Liver (tissue), 9 donors: Measurements from ENCODE around the gene DIS3L. TPM values are rescaled to one million over a fixed set of nuclear protein-coding genes. Genes with fewer than 3 reads are reported as not detected.
"Not testable (repeated sequence)": the region's sequence is repeated elsewhere in the genome, so short reads cannot be mapped to it uniquely, and the experiment has no call there.

ENCODE experiments used
- DNase-seq: peaks from one replicate; pipeline ENCODE4 v3.0.0-alpha.2; 2017; ENCODE audit warnings: low spot score
- H3K27ac ChIP-seq, 2 donors: one replicate each; pipeline ENCODE4 v1.7.0; 2013; ENCODE audit warnings: inconsistent platforms in 2 of 2, low read length in 2 of 2, control low read depth in 1 of 2, low read depth in 1 of 2, mild to moderate bottlenecking in 1 of 2
- H3K27me3 ChIP-seq, 4 donors: one replicate each; pipeline versions ENCODE4 v1.6.1 to v1.7.0; 2013; ENCODE audit warnings: low read length in 3 of 4, inconsistent platforms in 1 of 4, mild to moderate bottlenecking in 1 of 4, moderate library complexity in 1 of 4; ENCODE audit not compliant: control insufficient read depth in 4 of 4, insufficient read depth in 4 of 4
- H3K36me3 ChIP-seq, 4 donors: one replicate each; pipeline versions ENCODE4 v1.6.1 to v1.7.0; 2013; ENCODE audit warnings: low read length in 3 of 4, mild to moderate bottlenecking in 3 of 4, low read depth in 1 of 4, moderate library complexity in 1 of 4; ENCODE audit not compliant: control insufficient read depth in 4 of 4, insufficient read depth in 3 of 4
- H3K4me1 ChIP-seq, 4 donors: one replicate each; pipeline versions ENCODE4 v1.6.1 to v1.7.0; 2013; ENCODE audit warnings: low read length in 3 of 4, mild to moderate bottlenecking in 3 of 4, moderate library complexity in 1 of 4; ENCODE audit not compliant: control insufficient read depth in 4 of 4, insufficient read depth in 4 of 4
- H3K4me3 ChIP-seq, 3 donors: one replicate each; pipeline versions ENCODE4 v1.6.1 to v1.7.0; 2013; ENCODE audit warnings: low read length in 3 of 3, control low read depth in 1 of 3, low read depth in 1 of 3, mild to moderate bottlenecking in 1 of 3
- H3K9ac ChIP-seq, 2 donors: one replicate each; pipeline ENCODE4 v1.7.0; 2013; ENCODE audit warnings: low read length in 2 of 2, mild to moderate bottlenecking in 2 of 2, moderate library complexity in 2 of 2, control low read depth in 1 of 2, low read depth in 1 of 2
- H3K9me3 ChIP-seq, 4 donors: one replicate each; pipeline versions ENCODE4 v1.6.1 to v1.7.0; 2013; ENCODE audit warnings: low read length in 3 of 4; ENCODE audit not compliant: control insufficient read depth in 4 of 4
- EGR1 ChIP-seq, 2 donors: IDR thresholded peaks; 2 replicates each; pipeline ENCODE4 v1.6.1; 2016 to 2018; ENCODE audit warnings: antibody characterized with exemption in 2 of 2, low read depth in 2 of 2
- FOXA1 ChIP-seq: IDR thresholded peaks from 2 replicates; pipeline ENCODE4 v1.6.1; 2016; ENCODE audit warnings: antibody characterized with exemption
- FOXA2 ChIP-seq: IDR thresholded peaks from 2 replicates; pipeline ENCODE4 v1.6.1; 2016; ENCODE audit warnings: antibody characterized with exemption
- GABPA ChIP-seq, 2 donors: IDR thresholded peaks in 1 of 2; conservative IDR thresholded peaks in 1 of 2; 2 replicates each; pipeline ENCODE4 v1.6.1; 2016; ENCODE audit warnings: antibody characterized with exemption in 2 of 2, mild to moderate bottlenecking in 1 of 2, moderate library complexity in 1 of 2
- HNF4A ChIP-seq, 2 donors: conservative IDR thresholded peaks; 2 replicates each; pipeline ENCODE4 v1.6.1; 2016; ENCODE audit warnings: antibody characterized with exemption in 2 of 2, mild to moderate bottlenecking in 2 of 2
- HNF4G ChIP-seq: IDR thresholded peaks from 2 replicates; pipeline ENCODE4 v1.6.1; 2016; ENCODE audit warnings: antibody characterized with exemption
- JUND ChIP-seq, 2 donors: IDR thresholded peaks; 2 replicates each; pipeline ENCODE4 v1.6.1; 2016; ENCODE audit warnings: antibody characterized with exemption in 2 of 2
- NR2F2 ChIP-seq: IDR thresholded peaks from 2 replicates; pipeline ENCODE4 v1.6.1; 2016; ENCODE audit warnings: antibody characterized with exemption
- RAD21 ChIP-seq, 2 donors: IDR thresholded peaks; 2 replicates each; pipeline ENCODE4 v1.6.1; 2016; ENCODE audit warnings: antibody characterized with exemption in 2 of 2, mild to moderate bottlenecking in 2 of 2
- RXRA ChIP-seq, 2 donors: IDR thresholded peaks; 2 replicates each; pipeline ENCODE4 v1.6.1; 2017 to 2018; ENCODE audit warnings: antibody characterized with exemption in 2 of 2, mild to moderate bottlenecking in 1 of 2
- SP1 ChIP-seq: IDR thresholded peaks from 2 replicates; pipeline ENCODE4 v1.6.1; 2018; ENCODE audit warnings: antibody characterized with exemption, mild to moderate bottlenecking
- TAF1 ChIP-seq: conservative IDR thresholded peaks from 2 replicates; pipeline ENCODE4 v1.6.1; 2016; ENCODE audit warnings: antibody characterized with exemption, mild to moderate bottlenecking
- YY1 ChIP-seq: IDR thresholded peaks from 2 replicates; pipeline ENCODE4 v1.6.1; 2016; ENCODE audit warnings: antibody characterized with exemption, mild to moderate bottlenecking
- WGBS: extraction: QIAGEN DNeasy Blood & Tissue Kit; methylation state at CpG from one replicate; pipeline ENCODE4 v1.1.7; 2013; 5-methylcytosine and 5-hydroxymethylcytosine counted together
- polyA plus RNA-seq, 2 donors: library from polyadenylated mRNA; stranded (reverse) in 1 of 2; unstranded in 1 of 2; fragments of 200-250 nt in 1 of 2; fragments of >200 nt in 1 of 2; fragmentation: Nextera tagmentation in 1 of 2; extraction: Ambion mirVana in 1 of 2; gene quantifications; one replicate each; pipeline versions ENCODE4 v1.2.1 to v1.2.3, GENCODE V29; 2013 to 2015
- total RNA-seq, 2 donors: library from RNA; depleted of rRNA; stranded (reverse); fragments of >200 nt; gene quantifications; one replicate each; pipeline ENCODE4 v1.2.3, GENCODE V29; 2014
- TF ChIP-seq, protein P1 (sequence below): fragments of 150-350 bp; IDR thresholded peaks from 2 replicates; pipeline ENCODE4 v1.5.1; 2017; ENCODE audit warnings: improper control_type of control experiment, low read depth, low read length; ENCODE audit not compliant: missing input control
- TF ChIP-seq, protein P2 (sequence below): IDR thresholded peaks from 2 replicates; pipeline ENCODE4 v1.6.1; 2016; ENCODE audit warnings: antibody characterized with exemption
- TF ChIP-seq, protein P3 (sequence below): IDR thresholded peaks from 2 replicates; pipeline ENCODE4 v1.6.1; 2016; ENCODE audit warnings: antibody characterized with exemption
- TF ChIP-seq, protein P4 (sequence below): IDR thresholded peaks from 2 replicates; pipeline ENCODE4 v1.6.1; 2016; ENCODE audit warnings: antibody characterized with exemption
- TF ChIP-seq, protein P5 (sequence below): IDR thresholded peaks from 2 replicates; pipeline ENCODE4 v1.6.1; 2016; ENCODE audit warnings: antibody characterized with exemption, mild to moderate bottlenecking
- donor health status: healthy.
- donor health status: healthy.
- donor health status: healthy.
- donor health status: healthy.
- donor health status: healthy.

DIS3L gene
- total RNA-seq (10 to 100 TPM; 17.2 to 40.2 TPM), polyA plus RNA-seq (10 to 100 TPM in 1 of 2 donors, 1 to 10 TPM in 1; 9.9 to 14.2 TPM)

DNA sequence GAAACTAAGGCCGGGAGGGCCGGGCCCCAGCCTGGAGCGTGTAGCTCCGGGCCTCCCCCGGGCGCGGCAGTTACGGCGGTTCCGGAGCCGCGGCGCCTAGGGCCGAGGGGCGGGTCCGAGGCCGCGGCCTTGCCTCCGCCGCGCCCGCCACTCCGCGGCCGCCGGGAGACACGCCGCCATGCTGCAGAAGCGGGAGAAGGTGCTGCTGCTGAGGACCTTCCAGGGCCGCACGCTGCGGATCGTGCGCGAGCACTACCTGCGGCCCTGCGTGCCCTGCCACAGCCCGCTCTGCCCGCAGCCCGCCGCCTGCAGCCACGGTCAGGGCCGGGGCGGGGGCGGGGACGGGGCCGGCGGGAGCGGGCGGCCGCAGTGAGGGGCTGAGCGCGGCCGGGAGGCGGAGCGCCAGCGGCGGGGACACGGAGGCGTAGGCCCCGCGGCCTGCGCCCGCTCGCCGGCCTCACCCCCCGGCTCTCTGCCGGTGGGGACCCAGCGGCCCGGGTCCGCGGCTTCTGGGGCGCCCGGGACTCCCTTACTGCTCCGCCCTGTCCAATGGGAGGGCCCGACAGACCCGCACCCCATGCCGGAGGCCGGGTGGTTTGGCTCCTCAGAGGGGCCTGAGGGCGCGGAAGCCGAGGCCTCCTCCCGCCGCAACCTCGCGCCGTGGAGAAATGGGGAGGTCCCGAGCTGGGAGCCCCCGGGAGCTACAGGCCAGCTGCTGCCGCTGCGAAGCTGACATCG is at the start of gene DIS3L:
Gene DIS3L (plus strand): TSS at position 150 of the 738 bp plus-strand sequence. CDS start 29 bp downstream, at position 179.
- peaks cover 0 to 2% (median 0%) of the 10 kb centered on the region in 4 donors for H3K36me3 ChIP-seq
- no peaks in the 10 kb centered on the region for H3K9me3 ChIP-seq
- H3K4me1 ChIP-seq: peaks cover 0 to 18% (median 12%) of the 10 kb centered on the region in 4 donors
- TF ChIP-seq FOXA2 (no peak), EGR1 (IDR thresholded peaks at IDR 0.05; ENCODE audit: low read depth in 2 of 2) (no peak), JUND (IDR thresholded peaks at IDR 0.05) (no peak), NR2F2 (no peak), HNF4G (no peak), TAF1 (no peak), FOXA1 (no peak), RAD21 (IDR thresholded peaks at IDR 0.05) (no peak), RXRA (IDR thresholded peaks at IDR 0.05) (no peak), YY1 (no peak), HNF4A (conservative IDR thresholded peaks at IDR 0.05) (no peak), GABPA (IDR thresholded peaks at IDR 0.05 in 1 of 2, conservative IDR thresholded peaks at IDR 0.05 in 1 of 2) (no peak), SP1 (no peak)
- TF ChIP-seq, protein P1, sequence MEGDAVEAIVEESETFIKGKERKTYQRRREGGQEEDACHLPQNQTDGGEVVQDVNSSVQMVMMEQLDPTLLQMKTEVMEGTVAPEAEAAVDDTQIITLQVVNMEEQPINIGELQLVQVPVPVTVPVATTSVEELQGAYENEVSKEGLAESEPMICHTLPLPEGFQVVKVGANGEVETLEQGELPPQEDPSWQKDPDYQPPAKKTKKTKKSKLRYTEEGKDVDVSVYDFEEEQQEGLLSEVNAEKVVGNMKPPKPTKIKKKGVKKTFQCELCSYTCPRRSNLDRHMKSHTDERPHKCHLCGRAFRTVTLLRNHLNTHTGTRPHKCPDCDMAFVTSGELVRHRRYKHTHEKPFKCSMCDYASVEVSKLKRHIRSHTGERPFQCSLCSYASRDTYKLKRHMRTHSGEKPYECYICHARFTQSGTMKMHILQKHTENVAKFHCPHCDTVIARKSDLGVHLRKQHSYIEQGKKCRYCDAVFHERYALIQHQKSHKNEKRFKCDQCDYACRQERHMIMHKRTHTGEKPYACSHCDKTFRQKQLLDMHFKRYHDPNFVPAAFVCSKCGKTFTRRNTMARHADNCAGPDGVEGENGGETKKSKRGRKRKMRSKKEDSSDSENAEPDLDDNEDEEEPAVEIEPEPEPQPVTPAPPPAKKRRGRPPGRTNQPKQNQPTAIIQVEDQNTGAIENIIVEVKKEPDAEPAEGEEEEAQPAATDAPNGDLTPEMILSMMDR: no peak
- TF ChIP-seq, protein P2, sequence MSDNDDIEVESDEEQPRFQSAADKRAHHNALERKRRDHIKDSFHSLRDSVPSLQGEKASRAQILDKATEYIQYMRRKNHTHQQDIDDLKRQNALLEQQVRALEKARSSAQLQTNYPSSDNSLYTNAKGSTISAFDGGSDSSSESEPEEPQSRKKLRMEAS: no peak
- TF ChIP-seq, protein P3, sequence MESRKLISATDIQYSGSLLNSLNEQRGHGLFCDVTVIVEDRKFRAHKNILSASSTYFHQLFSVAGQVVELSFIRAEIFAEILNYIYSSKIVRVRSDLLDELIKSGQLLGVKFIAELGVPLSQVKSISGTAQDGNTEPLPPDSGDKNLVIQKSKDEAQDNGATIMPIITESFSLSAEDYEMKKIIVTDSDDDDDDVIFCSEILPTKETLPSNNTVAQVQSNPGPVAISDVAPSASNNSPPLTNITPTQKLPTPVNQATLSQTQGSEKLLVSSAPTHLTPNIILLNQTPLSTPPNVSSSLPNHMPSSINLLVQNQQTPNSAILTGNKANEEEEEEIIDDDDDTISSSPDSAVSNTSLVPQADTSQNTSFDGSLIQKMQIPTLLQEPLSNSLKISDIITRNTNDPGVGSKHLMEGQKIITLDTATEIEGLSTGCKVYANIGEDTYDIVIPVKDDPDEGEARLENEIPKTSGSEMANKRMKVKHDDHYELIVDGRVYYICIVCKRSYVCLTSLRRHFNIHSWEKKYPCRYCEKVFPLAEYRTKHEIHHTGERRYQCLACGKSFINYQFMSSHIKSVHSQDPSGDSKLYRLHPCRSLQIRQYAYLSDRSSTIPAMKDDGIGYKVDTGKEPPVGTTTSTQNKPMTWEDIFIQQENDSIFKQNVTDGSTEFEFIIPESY: no peak
- TF ChIP-seq, protein P4, sequence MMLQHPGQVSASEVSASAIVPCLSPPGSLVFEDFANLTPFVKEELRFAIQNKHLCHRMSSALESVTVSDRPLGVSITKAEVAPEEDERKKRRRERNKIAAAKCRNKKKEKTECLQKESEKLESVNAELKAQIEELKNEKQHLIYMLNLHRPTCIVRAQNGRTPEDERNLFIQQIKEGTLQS: no peak
- TF ChIP-seq, protein P5, sequence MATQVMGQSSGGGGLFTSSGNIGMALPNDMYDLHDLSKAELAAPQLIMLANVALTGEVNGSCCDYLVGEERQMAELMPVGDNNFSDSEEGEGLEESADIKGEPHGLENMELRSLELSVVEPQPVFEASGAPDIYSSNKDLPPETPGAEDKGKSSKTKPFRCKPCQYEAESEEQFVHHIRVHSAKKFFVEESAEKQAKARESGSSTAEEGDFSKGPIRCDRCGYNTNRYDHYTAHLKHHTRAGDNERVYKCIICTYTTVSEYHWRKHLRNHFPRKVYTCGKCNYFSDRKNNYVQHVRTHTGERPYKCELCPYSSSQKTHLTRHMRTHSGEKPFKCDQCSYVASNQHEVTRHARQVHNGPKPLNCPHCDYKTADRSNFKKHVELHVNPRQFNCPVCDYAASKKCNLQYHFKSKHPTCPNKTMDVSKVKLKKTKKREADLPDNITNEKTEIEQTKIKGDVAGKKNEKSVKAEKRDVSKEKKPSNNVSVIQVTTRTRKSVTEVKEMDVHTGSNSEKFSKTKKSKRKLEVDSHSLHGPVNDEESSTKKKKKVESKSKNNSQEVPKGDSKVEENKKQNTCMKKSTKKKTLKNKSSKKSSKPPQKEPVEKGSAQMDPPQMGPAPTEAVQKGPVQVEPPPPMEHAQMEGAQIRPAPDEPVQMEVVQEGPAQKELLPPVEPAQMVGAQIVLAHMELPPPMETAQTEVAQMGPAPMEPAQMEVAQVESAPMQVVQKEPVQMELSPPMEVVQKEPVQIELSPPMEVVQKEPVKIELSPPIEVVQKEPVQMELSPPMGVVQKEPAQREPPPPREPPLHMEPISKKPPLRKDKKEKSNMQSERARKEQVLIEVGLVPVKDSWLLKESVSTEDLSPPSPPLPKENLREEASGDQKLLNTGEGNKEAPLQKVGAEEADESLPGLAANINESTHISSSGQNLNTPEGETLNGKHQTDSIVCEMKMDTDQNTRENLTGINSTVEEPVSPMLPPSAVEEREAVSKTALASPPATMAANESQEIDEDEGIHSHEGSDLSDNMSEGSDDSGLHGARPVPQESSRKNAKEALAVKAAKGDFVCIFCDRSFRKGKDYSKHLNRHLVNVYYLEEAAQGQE: no peak
- peak within 1 kb of the TSS; percentile 70 to 92 for H3K9ac ChIP-seq
- WGBS: under 1% methylated on average over 92 of the region's 92 CpGs
- peak within 1 kb of the TSS; percentile 66 to 96 (median 82) for H3K4me3 ChIP-seq
- DNase-seq: peak; percentile 71
- H3K27me3 ChIP-seq: no peaks in the 10 kb centered on the region
- peak within 1 kb of the TSS; percentile 72 to 75 for H3K27ac ChIP-seq

DNA sequence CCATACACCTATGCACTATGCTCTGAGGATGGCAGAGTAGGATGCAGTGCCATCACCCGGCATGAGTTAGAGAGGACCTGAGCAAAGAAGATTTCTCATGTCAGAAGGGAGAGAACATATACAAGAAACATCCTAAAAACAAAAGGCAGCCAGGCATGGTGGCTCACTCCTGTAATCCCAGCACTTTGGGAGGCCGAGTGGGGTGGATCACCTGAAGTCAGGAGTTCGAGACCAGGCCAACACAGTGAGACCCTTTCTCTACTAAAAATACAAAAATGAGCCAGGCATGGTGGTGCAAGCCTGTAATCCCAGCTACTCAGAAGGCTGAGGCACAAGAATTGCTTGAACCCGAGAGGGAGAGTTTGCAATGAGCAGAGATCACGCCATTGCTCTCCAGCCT is 47.5 kb upstream of the DIS3L start:
- H3K9me3 ChIP-seq, H3K27ac ChIP-seq, H3K27me3 ChIP-seq, DNase-seq, H3K4me1 ChIP-seq, H3K36me3 ChIP-seq, H3K4me3 ChIP-seq, H3K9ac ChIP-seq: not testable (repeated sequence)
- WGBS: 81% methylated on average over 5 of the region's 5 CpGs
